Right ventricle myocardium inferior (tissue), 1 donor: ENCODE measurements around the gene PHF12. TPM values are rescaled to one million over a fixed set of nuclear protein-coding genes. Genes with fewer than 3 reads are reported as not detected.

Experiments used
- ATAC-seq: fragments of 200-7000 bp; cut with Tn5 transposase; one replicate; pipeline ENCODE4 v1.9.1; 2020; ENCODE audit warnings: mild to moderate bottlenecking, moderate library complexity
- DNase-seq: peaks from one replicate; pipeline ENCODE4 v3.0.0; 2021; ENCODE audit errors: missing footprints
- intact Hi-C: fragments of 100-400 bp; cut with DNase I; formaldehyde crosslinking; loops from one replicate; pipeline ENCODE4 v1.11.0; 2022
- total RNA-seq: library from RNA; stranded (reverse); fragmentation: NEBNext Ultra II Directional; extraction: Animal tissue kit (Norgen Biotek cat#: 25700); gene quantifications from one replicate; pipeline ENCODE4 v1.2.1, GENCODE V29; 2021
- donor health status: DM: no; HTN: yes; CAD: no; lungs with severe emphysema.

PHF12 gene
- total RNA-seq, 1 donor from 2014 or later: 18.3 TPM

DNA sequence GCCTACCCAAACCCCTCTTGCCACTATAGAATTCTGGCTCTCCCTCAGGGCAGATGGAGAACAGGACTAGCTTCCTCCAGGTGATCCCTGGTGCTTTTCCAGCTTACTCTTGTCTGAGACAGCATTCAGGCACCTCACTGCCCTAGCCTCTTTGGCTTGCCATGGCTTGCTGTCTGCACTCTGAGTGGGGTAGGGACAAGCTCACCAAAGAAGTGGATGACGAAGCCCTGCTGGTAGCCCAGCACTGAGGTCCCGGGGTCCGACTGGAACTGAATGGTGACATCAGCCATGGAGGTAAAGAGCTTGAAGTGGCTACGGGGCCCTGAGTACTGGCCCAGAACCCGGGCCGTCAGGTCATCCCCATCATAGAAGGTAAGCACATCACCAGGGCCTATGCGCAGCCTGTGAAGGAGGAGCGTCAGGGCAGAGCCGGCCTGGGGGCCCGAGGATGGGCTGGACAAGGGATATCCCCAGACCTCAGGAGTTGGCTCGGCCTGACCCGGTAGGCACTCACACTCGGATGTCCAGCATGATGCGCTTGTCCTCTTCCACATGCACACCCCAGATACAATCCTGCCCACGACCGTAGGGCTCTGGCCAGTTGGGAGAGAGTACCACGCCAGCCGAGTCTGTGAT is 7.6 kb upstream of the PHF12 start:
- no peak for DNase-seq
- intact Hi-C loops: no loop called here
- ATAC-seq: no peak

DNA sequence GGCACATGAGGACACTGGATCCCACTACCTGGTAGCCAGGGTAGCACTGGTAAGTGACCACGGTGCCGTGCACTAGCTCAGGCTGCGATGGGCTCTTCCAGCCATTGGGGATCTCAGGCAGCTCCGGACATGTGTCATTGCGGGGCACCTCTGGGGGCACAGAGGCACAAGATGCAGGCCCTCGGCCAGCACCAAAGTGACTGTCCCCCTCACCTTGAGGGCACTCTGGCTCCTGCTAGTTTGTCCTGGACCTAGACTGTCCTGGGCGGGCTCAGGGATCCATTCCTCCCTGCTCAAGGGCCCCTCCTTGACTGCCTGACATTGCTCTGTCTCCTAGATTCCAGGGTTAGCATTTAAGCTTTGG is 6.7 kb upstream of the PHF12 start:
- intact Hi-C loops: no loop called here
- no peak for ATAC-seq
- no peak for DNase-seq

DNA sequence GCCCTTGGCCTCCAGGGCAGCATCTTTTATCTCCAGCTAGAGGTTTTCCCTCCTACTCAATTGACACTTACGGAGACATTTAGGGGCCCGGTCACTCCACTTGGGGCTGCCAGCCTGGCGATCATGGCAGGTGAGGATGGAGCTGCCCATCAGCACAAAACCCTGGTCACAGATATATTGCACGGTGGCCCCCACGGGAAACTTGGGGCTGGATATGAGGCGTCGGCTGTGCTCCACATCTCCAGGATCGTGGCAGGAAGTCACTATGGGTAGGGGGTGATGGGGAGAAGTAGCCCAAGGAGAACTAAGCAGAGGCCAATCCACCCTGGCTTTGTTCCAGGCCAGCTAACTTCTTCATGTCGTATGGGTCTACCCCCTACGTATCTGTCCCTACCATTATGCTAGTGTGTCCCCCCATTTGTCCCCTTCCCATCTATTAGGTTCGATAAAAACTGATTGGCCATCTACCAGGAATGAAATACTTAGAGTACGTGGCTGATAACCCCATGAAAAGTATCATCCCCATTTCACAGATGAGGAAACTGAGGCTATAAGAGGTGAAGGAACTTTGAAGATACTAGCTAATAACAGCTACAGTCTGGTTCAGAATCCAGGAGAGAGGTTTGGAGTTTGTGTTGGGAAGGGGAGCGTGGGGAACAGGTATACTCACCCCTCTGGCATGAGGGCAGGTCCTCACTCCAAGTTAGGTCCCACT is 6.1 kb upstream of the PHF12 start:
- intact Hi-C loops: no loop called here
- DNase-seq (no peak), ATAC-seq (no peak)

GRCh38 chr17:28956861-28957260 is 5.5 kb upstream of the PHF12 start:
- DNase-seq (no peak), ATAC-seq (no peak)
- intact Hi-C loops: no loop called here

DNA sequence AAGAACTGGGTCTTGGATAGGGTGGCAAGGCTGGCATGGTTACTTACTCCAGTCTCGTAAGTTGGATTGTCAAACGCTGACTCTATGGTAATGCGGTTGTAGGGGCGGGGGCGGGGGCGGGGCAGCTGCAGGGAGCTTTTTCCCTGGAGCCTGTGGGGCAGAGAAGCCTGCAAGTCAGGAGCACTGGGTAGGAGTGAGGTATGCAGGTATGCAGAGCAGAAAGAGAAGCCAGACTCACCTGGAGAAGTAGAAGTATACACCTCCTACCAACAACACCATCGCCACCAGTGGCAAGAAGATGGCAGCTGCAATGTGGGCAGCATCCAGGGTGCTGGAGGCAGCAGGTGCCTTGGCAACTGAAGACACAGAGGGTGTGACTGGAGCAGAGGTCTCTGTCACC is 4.8 kb upstream of the PHF12 start:
- ATAC-seq (no peak), DNase-seq (no peak)
- intact Hi-C loops: no loop called here

GRCh38 chr17:28955408-28955807 is 4.1 kb upstream of the PHF12 start:
- no peak for DNase-seq
- ATAC-seq: no peak
- intact Hi-C loops: no loop called here

GRCh38 chr17:28954886-28955285 is 3.6 kb upstream of the PHF12 start:
- DNase-seq (no peak), ATAC-seq (no peak)
- intact Hi-C loops: loop anchor here (5.0 kb wide), 2 partner anchors 308 to 618 kb away; partner anchors contain the start of genes BLTP2, IFT20 and TNFAIP1

DNA sequence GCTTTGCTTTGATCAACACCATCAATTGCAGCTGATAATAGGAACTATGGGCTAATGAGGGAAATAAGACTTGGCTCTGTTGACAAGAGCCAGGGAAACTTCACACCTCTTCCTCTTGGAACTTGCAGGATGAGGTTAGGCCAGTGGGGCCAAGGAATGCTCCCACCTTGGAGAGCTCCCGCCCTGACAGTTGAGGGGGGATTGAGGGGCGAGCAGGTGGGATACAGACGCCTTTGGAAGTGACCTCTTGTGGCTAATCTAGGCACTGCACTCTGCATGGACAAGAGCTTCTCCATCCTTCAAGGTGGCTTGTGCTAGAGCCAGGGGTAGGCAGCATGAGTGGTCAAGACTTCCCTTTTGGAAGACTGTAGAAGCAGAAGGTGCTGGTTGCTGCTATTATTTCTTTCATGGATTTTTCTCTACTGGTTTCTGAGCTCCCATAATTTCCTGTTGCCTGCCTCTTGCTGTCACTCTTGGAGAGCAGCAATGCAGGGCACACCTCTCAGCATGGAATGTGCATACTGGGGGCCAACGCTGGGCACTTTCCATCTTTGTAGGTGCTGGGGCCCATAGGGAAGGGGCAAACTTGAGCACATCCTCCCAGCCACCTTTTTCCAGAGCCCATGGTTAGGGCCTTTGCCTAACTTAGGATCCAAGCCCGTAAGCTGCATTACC is 2.3 kb upstream of the PHF12 start:
- no peak for DNase-seq
- ATAC-seq: no peak

GRCh38 chr17:28951991-28952975 is 965 bp upstream of the PHF12 start:
- intact Hi-C loops: loop anchor here (2.0 to 5.0 kb wide), 3 partner anchors 223 to 615 kb away; partner anchors contain the start of genes BLTP2, IFT20, NEK8 and TNFAIP1
- ATAC-seq (peak; percentile 88), DNase-seq (peak; percentile 97)

More for the DNA sequence above, 2.3 kb upstream of the PHF12 start:
- intact Hi-C loops: loop anchor here (2.0 to 5.0 kb wide), 3 partner anchors 225 to 616 kb away; partner anchors contain the start of genes BLTP2, IFT20, NEK8 and TNFAIP1

- DNase-seq (no peak), ATAC-seq (peak; percentile 0)
- intact Hi-C loops: loop anchor here (5.0 kb wide), 2 partner anchors 304 to 614 kb away; partner anchors contain the start of genes BLTP2, IFT20 and TNFAIP1
Observed at GRCh38 chr17:28950752-28951427, 428 bp downstream of the PHF12 start.

- intact Hi-C loops: loop anchor here (5.0 kb wide), 2 partner anchors 303 to 613 kb away; partner anchors contain the start of genes BLTP2, IFT20 and TNFAIP1
- DNase-seq (peak; percentile 83), ATAC-seq (no peak)
Observed at GRCh38 chr17:28950017-28950751, 1.1 kb downstream of the PHF12 start.

DNA sequence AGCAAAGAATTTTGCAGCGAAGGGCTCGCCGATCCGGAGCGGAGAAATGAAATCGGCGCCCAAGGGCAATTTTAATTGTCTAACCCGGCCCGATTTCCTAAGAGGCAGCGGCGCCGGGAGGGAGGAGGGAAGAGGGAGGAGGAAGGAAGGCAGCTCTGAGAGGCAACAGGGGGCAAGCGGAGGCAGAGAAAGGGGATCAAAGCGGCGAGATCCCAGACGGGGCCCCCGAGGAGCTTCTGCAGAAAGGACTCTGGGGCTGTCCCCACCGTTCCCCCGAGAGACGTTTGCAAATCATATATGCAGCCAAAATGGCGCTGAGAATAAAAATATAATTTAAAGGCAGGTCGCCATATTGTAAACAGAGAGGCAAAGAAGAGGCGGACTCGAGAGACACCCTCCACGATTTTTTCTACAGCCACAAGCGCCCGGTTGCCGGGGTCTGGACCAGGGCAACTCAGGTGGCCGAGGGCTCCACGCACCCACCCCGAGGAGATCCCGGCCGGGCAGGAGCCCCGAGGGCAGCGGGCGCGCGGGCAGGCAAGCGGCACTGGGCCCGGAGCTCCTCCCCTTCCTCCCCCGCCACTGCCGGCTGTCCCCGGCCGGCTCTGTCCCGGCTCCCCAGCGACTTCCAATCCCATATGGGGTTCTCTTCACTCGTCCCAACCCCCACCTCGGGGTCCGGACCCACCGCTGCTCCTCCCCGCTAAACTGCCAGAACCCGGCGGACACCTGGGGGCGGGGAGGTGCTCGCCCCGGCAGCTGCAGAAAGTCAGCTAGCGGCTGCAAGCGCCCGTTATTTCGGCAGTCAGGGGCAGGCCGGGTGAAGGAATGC is 1.9 kb downstream of the PHF12 start:
- ATAC-seq: no peak
- DNase-seq: peak; percentile 89
- intact Hi-C loops: loop anchor here (5.0 kb wide), 3 partner anchors 52 to 612 kb away; partner anchors contain the start of genes BLTP2, FLOT2, IFT20 and TNFAIP1

DNA sequence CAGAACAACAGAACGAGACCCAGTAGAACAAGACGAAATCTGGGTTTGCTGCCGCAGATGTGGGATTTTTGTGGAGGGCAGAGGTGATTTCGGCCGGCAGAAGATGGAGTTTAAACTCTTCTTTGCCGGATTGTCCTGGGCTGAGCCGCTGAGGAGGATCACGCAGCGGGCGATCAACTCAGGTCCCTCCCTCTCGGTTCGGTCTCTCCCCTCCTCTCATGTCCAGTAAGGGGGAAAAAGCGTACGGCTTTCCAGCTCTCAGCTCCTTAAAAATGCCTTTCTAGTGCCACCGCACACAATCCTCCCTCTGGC is 2.5 kb downstream of the PHF12 start:
- no peak for ATAC-seq
- DNase-seq: no peak
- intact Hi-C loops: loop anchor here (5.0 kb wide), 1 partner anchor 52 kb away; the partner anchor contains the start of gene FLOT2

GRCh38 chr17:28948342-28948741 is 3.0 kb downstream of the PHF12 start:
- ATAC-seq: no peak
- DNase-seq: no peak
- intact Hi-C loops: loop anchor here (5.0 kb wide), 1 partner anchor 51 kb away; the partner anchor contains the start of gene FLOT2

GRCh38 chr17:28947639-28948038 is 3.7 kb downstream of the PHF12 start:
- ATAC-seq (no peak), DNase-seq (no peak)
- intact Hi-C loops: loop anchor here (5.0 kb wide), 1 partner anchor 50 kb away; the partner anchor contains the start of gene FLOT2

DNA sequence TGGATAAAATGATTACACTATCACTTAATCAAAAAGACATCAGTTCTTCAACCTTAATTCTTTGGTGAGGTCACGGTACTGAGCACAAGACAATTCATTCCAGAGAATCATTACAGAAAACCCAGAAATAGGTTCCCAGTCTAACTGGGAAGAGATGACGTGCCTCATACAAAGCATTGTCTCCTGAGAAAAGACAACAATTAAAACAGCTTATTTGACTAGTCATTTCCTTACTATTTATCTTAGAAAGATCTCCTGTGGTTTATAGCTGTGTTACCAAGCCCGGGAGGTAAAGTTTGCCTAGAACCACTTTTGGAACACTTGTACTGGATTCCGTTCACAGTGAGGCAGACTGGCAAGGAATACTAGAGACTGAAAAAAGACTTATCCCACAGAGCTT is 5.1 kb downstream of the PHF12 start:
- DNase-seq (no peak), ATAC-seq (no peak)
- intact Hi-C loops: loop anchor here (5.0 kb wide), 1 partner anchor 49 kb away; the partner anchor contains the start of gene FLOT2
